GM12801 (cell line): ENCODE results near the gene LRRFIP1.

Source experiments
- TF ChIP-seq, protein P1 (sequence below): IDR thresholded peaks from one replicate; pipeline ENCODE4 v1.5.1; 2011; ENCODE audit warnings: control low read depth; ENCODE audit not compliant: insufficient read length; ENCODE audit errors: extremely low read depth

Gene LRRFIP1

DNA sequence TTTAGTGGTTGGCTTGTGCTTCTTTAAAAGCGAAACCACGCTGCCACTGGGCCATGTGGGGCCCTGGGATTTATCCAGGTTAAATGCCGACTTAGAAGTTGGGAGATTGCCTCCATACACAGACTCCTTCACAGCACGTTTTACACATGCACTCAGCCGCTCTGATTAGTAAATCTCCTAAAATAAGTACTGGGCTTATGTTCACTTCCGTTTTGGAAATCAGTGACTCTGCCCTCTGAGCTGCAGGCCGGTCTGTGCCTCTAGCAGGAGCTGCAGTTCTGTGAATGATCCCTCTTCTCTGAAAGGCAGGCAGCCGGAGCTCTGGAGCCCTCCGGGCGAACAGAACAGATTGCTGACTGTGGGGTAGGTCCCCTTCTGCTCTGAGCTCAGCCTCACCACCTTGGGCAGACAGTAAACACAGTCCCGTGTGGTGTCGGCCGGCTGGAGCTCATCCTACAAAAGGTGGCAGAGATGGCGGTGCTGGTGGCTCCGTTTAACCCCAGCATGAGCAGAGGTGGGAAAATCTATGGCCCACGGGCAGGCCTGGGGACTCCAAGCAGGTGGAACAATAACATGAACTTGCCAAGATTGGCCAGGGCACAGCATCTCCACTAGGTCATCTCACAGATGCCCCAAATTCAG, 27.1 kb upstream of the LRRFIP1 start:
- TF ChIP-seq, protein P1, sequence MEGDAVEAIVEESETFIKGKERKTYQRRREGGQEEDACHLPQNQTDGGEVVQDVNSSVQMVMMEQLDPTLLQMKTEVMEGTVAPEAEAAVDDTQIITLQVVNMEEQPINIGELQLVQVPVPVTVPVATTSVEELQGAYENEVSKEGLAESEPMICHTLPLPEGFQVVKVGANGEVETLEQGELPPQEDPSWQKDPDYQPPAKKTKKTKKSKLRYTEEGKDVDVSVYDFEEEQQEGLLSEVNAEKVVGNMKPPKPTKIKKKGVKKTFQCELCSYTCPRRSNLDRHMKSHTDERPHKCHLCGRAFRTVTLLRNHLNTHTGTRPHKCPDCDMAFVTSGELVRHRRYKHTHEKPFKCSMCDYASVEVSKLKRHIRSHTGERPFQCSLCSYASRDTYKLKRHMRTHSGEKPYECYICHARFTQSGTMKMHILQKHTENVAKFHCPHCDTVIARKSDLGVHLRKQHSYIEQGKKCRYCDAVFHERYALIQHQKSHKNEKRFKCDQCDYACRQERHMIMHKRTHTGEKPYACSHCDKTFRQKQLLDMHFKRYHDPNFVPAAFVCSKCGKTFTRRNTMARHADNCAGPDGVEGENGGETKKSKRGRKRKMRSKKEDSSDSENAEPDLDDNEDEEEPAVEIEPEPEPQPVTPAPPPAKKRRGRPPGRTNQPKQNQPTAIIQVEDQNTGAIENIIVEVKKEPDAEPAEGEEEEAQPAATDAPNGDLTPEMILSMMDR = no peak

DNA sequence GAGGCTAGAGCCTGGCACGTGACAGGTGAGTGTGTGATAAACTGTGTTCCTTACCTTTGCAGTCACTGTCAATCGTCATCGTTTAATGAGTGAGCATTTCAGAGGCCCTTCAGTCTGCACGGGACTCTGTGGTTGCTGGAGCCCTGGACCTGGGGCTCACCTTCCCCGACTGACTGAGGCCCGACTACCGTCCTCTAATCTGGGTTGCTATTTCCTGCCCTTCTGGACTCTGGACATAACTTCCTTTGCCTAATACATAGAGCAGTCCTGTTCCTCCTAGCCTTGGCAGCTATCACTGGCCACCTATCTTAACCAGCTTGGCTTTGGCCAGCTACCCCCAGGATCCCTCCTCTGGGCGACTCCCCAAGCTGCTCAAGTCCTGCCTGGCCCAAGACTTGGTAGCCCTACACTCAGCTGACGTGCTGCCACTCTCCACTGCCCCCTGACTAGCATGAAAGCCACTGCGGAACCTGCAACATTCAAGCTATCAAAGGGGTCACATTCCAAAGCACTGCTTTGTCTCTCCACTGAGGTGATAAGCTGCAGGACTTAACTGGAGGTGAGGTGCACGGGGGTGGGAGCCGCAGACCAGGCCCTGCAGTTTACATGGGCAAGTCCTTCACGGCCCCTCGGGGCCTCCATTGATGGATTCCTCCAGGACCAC, 25.8 kb upstream of the LRRFIP1 start:
- TF ChIP-seq, protein P1 = no peak

- TF ChIP-seq, protein P1 = no peak
Observed at GRCh38 chr2:237602409-237602808, 25.0 kb upstream of the LRRFIP1 start.

GRCh38 chr2:237603049-237603717, 24.2 kb upstream of the LRRFIP1 start:
- TF ChIP-seq, protein P1 = no peak

DNA sequence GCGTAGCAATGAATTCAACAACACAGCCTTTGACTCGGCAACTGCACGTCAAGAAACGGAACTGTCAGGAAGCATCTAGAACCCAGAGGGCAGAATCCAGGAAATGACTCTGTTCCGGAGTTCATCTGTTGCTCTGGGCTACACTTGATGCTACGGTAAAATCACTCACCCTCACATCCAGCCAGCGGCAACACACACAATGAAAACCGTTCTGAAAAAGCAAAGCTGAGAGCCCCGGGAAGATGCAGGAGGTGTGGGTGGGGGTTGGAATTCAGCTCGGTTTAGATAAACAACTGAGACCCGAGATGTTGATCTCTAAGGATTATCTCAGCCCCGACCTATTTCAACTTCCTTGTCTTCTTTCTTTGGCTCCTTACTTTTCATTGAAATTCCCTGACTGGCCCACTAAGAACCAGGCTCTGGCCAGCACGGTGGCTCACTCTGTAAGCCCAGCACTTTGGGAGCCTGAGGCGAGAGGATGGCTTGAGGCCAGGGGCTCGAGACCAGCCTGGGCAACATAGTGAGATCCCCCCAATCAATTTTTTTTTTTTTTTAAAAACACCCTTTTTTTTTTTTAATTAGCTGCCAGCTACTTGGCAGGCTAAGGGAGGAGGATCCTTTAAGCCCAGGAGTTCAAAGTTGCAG, 23.5 kb upstream of the LRRFIP1 start:
- TF ChIP-seq, protein P1 = no peak

DNA sequence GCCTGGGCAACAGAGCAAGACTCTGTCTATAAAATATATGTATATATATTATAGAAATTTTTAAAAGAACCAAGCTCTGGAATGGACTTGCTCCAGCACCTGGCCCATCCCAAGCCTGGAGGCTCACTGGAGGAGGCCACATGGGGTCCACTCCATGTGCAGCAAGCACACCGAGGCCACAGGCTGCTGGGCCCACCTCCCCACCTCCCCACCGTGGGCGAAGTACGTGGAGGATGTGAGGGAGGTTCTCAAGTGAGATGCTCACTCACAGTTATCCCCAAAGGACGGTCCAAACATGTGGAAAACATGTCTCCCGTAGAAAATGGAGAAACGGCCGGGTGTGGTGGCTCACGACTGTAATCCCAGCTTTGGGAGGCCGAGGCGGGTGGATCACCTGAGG, 23.0 kb upstream of the LRRFIP1 start:
- TF ChIP-seq, protein P1 = no peak

DNA sequence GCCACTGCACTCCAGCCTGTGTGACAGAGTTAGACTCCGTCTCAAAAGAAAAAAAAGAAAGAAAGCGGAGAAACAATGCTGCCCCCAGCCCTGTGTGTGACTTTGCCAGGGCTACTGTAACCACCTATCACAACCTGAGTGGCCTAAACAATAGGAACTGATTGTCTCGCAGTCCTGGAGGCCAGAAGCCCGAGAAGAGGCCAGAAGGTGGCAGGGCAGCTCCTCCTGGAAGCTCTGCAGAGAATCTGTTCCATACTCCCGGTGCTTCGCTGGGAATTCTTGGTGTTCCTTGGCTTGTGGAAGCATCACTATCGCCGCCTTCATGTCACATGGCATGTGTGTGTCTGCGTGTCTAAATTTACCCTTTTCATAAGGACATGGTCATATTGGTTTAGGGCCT, 22.4 kb upstream of the LRRFIP1 start:
- TF ChIP-seq, protein P1 = no peak
